WERI-Rb-1 (cell line): ENCODE data around the gene FCGR3A.

Experiments used
- DNase-seq: peaks from one replicate; pipeline ENCODE4 v3.0.0-alpha.2; 2020
- H3K27ac ChIP-seq: fragments of 250-450 bp; sonication (Bioruptor Pico); 2 replicates; pipeline ENCODE4 v1.5.1; 2020; ENCODE audit warnings: mild to moderate bottlenecking, moderate library complexity
- H3K27me3 ChIP-seq: fragments of 250-450 bp; sonication (Bioruptor Pico); 2 replicates; pipeline ENCODE4 v1.5.1; 2021; ENCODE audit warnings: mild to moderate bottlenecking, low read depth, moderate library complexity; ENCODE audit not compliant: insufficient read depth, severe bottlenecking
- H3K36me3 ChIP-seq: fragments of 250-450 bp; sonication (Bioruptor Pico); 2 replicates; pipeline ENCODE4 v1.5.1; 2020; ENCODE audit warnings: mild to moderate bottlenecking, moderate library complexity
- H3K4me3 ChIP-seq: 2 replicates; pipeline ENCODE4 v1.5.1; 2011; ENCODE audit warnings: low read depth, mild to moderate bottlenecking, control low read depth, low read length
- H3K9me3 ChIP-seq: fragments of 250-450 bp; sonication (Bioruptor Pico); 2 replicates; pipeline ENCODE4 v1.5.1; 2021; ENCODE audit warnings: mild to moderate bottlenecking, moderate library complexity; ENCODE audit not compliant: severe bottlenecking
- TF ChIP-seq, protein P1 (sequence below): IDR thresholded peaks from 2 replicates; pipeline ENCODE4 v1.5.1; 2011; ENCODE audit warnings: low read depth, mild to moderate bottlenecking, control low read depth, inconsistent platforms, low read length

FCGR3A gene

GRCh38 chr1:161492827-161493226 is 56.8 kb downstream of the FCGR3A start:
- DNase-seq, result no peak
- H3K36me3 ChIP-seq, result no peaks in the 10 kb centered on the region

More at GRCh38 chr1:161492827-161493226, 56.8 kb downstream of the FCGR3A start:
- H3K27me3 ChIP-seq, result peaks cover 100% of the 10 kb centered on the region
- TF ChIP-seq, protein P1, sequence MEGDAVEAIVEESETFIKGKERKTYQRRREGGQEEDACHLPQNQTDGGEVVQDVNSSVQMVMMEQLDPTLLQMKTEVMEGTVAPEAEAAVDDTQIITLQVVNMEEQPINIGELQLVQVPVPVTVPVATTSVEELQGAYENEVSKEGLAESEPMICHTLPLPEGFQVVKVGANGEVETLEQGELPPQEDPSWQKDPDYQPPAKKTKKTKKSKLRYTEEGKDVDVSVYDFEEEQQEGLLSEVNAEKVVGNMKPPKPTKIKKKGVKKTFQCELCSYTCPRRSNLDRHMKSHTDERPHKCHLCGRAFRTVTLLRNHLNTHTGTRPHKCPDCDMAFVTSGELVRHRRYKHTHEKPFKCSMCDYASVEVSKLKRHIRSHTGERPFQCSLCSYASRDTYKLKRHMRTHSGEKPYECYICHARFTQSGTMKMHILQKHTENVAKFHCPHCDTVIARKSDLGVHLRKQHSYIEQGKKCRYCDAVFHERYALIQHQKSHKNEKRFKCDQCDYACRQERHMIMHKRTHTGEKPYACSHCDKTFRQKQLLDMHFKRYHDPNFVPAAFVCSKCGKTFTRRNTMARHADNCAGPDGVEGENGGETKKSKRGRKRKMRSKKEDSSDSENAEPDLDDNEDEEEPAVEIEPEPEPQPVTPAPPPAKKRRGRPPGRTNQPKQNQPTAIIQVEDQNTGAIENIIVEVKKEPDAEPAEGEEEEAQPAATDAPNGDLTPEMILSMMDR, result no peak
- no peaks in the 10 kb centered on the region for H3K9me3 ChIP-seq
- H3K27ac ChIP-seq, result no peak overlapping the region
- no peak overlapping the region for H3K4me3 ChIP-seq
